ENCODE results near the gene ANXA4.
"Not testable (repeated sequence)": the region's sequence is repeated elsewhere in the genome, so short reads cannot be mapped to it uniquely, and the experiment has no call there.

ANXA4 gene

GRCh38 chr2:69731147-69731970 is 10.6 kb upstream of the ANXA4 start:
- no peak overlapping the region for H3K4me3 ChIP-seq (replicated peaks; ENCODE audit: low read depth, low read length)
- no peak for DNase-seq (ENCODE audit: low read depth)
- TF ChIP-seq CTCF (IDR thresholded peaks at IDR 0.05; ENCODE audit: low read length, missing control alignments) = no peak

- DNase-seq (ENCODE audit: low read depth) = no peak
- no peak for TF ChIP-seq CTCF (IDR thresholded peaks at IDR 0.05; ENCODE audit: low read length, missing control alignments)
- H3K4me3 ChIP-seq (replicated peaks; ENCODE audit: low read depth, low read length) = no peak overlapping the region
Observed at GRCh38 chr2:69733342-69734034, 8.4 kb upstream of the ANXA4 start.

GRCh38 chr2:69734035-69734611 is 7.8 kb upstream of the ANXA4 start:
- no peak overlapping the region for H3K4me3 ChIP-seq (replicated peaks; ENCODE audit: low read depth, low read length)
- peak; percentile 81 for DNase-seq (ENCODE audit: low read depth)
- no peak for TF ChIP-seq CTCF (IDR thresholded peaks at IDR 0.05; ENCODE audit: low read length, missing control alignments)

- no peak overlapping the region for H3K4me3 ChIP-seq (replicated peaks; ENCODE audit: low read depth, low read length)
- TF ChIP-seq CTCF (IDR thresholded peaks at IDR 0.05; ENCODE audit: low read length, missing control alignments) = peak; percentile 9
- no peak for DNase-seq (ENCODE audit: low read depth)
Observed at GRCh38 chr2:69734854-69735544, 6.9 kb upstream of the ANXA4 start.

GRCh38 chr2:69735686-69736085 is 6.2 kb upstream of the ANXA4 start:
- no peak for TF ChIP-seq CTCF (IDR thresholded peaks at IDR 0.05; ENCODE audit: low read length, missing control alignments)
- no peak for DNase-seq (ENCODE audit: low read depth)
- H3K4me3 ChIP-seq (replicated peaks; ENCODE audit: low read depth, low read length) = no peak overlapping the region

GRCh38 chr2:69738149-69738548 is 3.8 kb upstream of the ANXA4 start:
- H3K4me3 ChIP-seq (replicated peaks; ENCODE audit: low read depth, low read length); DNase-seq (ENCODE audit: low read depth): not testable (repeated sequence)

- no peak for DNase-seq (ENCODE audit: low read depth)
- H3K4me3 ChIP-seq (replicated peaks; ENCODE audit: low read depth, low read length) = peak overlapping the region; percentile 71
- no peak for TF ChIP-seq CTCF (IDR thresholded peaks at IDR 0.05; ENCODE audit: low read length, missing control alignments)
Observed at GRCh38 chr2:69740502-69740951, 1.4 kb upstream of the ANXA4 start.
